GM12874 (cell line): ENCODE measurements around the gene C1orf35.

Experiments used
- CTCF ChIP-seq: IDR thresholded peaks from 2 replicates; pipeline ENCODE4 v1.5.1; 2011; ENCODE audit warnings: low read depth, mild to moderate bottlenecking, control low read depth, low read length, moderate library complexity; ENCODE audit not compliant: insufficient read depth

Gene C1orf35

GRCh38 chr1:228079013-228079412, 24.1 kb downstream of the C1orf35 start:
- TF ChIP-seq CTCF = no peak

GRCh38 chr1:228077565-228078330, 25.4 kb downstream of the C1orf35 start:
- no peak for TF ChIP-seq CTCF

- TF ChIP-seq CTCF = no peak
Observed at GRCh38 chr1:228076796-228077430, 26.2 kb downstream of the C1orf35 start.

- TF ChIP-seq CTCF = no peak
Observed at GRCh38 chr1:228075801-228076271, 27.3 kb downstream of the C1orf35 start.

- TF ChIP-seq CTCF = no peak
Observed at GRCh38 chr1:228074954-228075730, 28.0 kb downstream of the C1orf35 start.

- no peak for TF ChIP-seq CTCF
Observed at GRCh38 chr1:228073857-228074545, 29.1 kb downstream of the C1orf35 start.
